Measurements from ENCODE around the gene DHRS7C.

DHRS7C gene

DNA sequence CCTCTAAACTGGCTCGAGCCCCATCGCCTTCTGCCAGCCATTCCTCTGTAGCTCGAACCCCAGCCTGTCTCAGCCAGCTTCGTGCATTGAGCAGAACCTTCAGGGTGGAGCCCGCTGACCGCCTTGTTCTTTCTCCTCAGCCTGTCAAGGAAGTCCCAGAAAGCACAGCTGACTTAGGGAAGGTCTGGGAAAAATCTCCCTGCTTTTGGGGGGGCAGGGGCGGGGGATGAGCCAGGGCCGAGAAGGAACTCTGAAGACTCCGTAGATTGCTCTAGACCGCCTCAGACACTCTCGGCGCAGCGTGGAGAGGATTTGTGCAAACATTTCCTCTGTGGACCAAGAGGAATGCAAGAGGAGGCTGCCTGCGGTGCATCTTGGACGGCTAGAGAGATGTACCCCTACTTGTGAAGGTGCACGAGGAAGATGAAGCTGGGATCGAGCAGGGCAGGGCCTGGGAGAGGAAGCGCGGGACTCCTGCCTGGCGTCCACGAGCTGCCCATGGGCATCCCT lies 34.3 kb upstream of the DHRS7C start, which contains the start of gene GLP2R (continued):
- TF ChIP-seq, protein P1, sequence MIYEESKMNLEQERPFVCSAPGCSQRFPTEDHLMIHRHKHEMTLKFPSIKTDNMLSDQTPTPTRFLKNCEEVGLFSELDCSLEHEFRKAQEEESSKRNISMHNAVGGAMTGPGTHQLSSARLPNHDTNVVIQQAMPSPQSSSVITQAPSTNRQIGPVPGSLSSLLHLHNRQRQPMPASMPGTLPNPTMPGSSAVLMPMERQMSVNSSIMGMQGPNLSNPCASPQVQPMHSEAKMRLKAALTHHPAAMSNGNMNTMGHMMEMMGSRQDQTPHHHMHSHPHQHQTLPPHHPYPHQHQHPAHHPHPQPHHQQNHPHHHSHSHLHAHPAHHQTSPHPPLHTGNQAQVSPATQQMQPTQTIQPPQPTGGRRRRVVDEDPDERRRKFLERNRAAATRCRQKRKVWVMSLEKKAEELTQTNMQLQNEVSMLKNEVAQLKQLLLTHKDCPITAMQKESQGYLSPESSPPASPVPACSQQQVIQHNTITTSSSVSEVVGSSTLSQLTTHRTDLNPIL (CRISPR knock-in tag; IDR thresholded peaks at IDR 0.05; ENCODE audit: low read depth): no peak
- no peak for TF ChIP-seq CSDC2 (CRISPR knock-in tag; IDR thresholded peaks at IDR 0.05)
- no peak for TF ChIP-seq RARB (CRISPR knock-in tag; IDR thresholded peaks at IDR 0.05)
- no peak for TF ChIP-seq ZC3H10 (CRISPR knock-in tag; IDR thresholded peaks at IDR 0.05)
- TF ChIP-seq, protein P2, sequence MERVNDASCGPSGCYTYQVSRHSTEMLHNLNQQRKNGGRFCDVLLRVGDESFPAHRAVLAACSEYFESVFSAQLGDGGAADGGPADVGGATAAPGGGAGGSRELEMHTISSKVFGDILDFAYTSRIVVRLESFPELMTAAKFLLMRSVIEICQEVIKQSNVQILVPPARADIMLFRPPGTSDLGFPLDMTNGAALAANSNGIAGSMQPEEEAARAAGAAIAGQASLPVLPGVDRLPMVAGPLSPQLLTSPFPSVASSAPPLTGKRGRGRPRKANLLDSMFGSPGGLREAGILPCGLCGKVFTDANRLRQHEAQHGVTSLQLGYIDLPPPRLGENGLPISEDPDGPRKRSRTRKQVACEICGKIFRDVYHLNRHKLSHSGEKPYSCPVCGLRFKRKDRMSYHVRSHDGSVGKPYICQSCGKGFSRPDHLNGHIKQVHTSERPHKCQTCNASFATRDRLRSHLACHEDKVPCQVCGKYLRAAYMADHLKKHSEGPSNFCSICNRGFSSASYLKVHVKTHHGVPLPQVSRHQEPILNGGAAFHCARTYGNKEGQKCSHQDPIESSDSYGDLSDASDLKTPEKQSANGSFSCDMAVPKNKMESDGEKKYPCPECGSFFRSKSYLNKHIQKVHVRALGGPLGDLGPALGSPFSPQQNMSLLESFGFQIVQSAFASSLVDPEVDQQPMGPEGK (CRISPR knock-in tag; IDR thresholded peaks at IDR 0.05; ENCODE audit: borderline replicate concordance): no peak

DNA sequence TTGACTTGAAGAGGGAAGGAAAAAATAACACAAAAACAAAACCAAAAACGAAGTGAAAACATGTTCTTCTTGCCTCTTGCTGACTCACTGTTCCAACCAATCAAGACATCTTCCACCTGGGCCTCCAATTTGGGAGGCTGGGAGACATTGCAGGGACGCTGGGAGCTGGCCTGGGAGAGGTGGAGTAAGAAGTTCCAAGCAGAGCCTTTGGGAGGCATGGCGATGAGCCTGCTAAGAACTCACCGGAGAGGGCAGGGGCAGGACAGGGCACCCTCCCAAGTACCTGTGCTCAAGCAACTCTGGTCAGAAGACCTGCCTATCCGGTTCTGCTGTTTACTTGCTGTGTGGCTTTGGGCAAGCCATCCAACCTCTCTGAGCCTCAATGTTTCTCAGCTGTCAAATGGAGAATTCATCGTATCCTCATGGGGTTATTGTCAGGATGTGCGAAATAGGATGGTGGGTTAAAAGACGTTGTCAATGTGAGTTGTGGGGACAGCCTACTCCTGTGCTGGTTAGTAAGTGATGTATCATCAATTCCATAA lies 33.5 kb upstream of the DHRS7C start:
- no peak for TF ChIP-seq ZNF565 (CRISPR knock-in tag; conservative IDR thresholded peaks at IDR 0.05; ENCODE audit: low read depth)
- no peak for ATAC-seq

DNA sequence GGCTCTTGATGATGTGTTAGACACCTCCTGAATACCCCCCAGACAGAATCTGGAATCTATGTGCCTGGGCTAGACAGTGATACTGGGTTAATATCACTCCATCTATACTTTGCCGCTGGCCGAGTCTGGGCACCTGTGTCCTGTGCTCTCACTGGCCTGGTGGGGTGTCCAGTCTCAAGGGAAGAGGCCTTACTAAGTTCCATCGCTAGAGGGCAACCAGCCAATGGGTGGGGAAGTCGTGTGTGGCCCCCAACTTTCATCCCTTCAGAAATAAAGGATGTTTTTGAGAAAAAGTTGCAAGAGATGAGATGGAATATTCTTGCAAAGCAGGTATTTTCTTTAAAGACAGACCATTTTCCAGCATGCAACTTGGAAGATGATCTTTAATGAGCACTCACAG lies 32.7 kb upstream of the DHRS7C start:
- ATAC-seq: no peak
- TF ChIP-seq ISL1 (CRISPR knock-in tag; IDR thresholded peaks at IDR 0.05) (no peak), ZC3H10 (CRISPR knock-in tag; IDR thresholded peaks at IDR 0.05) (no peak), OSR1 (CRISPR knock-in tag; IDR thresholded peaks at IDR 0.05) (no peak), ZFP30 (CRISPR knock-in tag; IDR thresholded peaks at IDR 0.05) (no peak), GLIS3 (CRISPR knock-in tag; IDR thresholded peaks at IDR 0.05) (no peak), ESRRG (CRISPR knock-in tag; IDR thresholded peaks at IDR 0.05) (no peak), ZNF70 (CRISPR knock-in tag; IDR thresholded peaks at IDR 0.05) (no peak), ARNTL (CRISPR knock-in tag; IDR thresholded peaks at IDR 0.05; ENCODE audit: borderline replicate concordance, low read depth) (no peak), TOX (CRISPR knock-in tag; IDR thresholded peaks at IDR 0.05; ENCODE audit: borderline replicate concordance) (no peak), RARB (CRISPR knock-in tag; IDR thresholded peaks at IDR 0.05) (no peak)
- TF ChIP-seq, protein P1 (CRISPR knock-in tag; IDR thresholded peaks at IDR 0.05; ENCODE audit: low read depth): no peak
- TF ChIP-seq, protein P3, sequence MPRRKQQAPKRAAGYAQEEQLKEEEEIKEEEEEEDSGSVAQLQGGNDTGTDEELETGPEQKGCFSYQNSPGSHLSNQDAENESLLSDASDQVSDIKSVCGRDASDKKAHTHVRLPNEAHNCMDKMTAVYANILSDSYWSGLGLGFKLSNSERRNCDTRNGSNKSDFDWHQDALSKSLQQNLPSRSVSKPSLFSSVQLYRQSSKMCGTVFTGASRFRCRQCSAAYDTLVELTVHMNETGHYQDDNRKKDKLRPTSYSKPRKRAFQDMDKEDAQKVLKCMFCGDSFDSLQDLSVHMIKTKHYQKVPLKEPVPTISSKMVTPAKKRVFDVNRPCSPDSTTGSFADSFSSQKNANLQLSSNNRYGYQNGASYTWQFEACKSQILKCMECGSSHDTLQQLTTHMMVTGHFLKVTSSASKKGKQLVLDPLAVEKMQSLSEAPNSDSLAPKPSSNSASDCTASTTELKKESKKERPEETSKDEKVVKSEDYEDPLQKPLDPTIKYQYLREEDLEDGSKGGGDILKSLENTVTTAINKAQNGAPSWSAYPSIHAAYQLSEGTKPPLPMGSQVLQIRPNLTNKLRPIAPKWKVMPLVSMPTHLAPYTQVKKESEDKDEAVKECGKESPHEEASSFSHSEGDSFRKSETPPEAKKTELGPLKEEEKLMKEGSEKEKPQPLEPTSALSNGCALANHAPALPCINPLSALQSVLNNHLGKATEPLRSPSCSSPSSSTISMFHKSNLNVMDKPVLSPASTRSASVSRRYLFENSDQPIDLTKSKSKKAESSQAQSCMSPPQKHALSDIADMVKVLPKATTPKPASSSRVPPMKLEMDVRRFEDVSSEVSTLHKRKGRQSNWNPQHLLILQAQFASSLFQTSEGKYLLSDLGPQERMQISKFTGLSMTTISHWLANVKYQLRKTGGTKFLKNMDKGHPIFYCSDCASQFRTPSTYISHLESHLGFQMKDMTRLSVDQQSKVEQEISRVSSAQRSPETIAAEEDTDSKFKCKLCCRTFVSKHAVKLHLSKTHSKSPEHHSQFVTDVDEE (CRISPR knock-in tag; IDR thresholded peaks at IDR 0.05): no peak
- TF ChIP-seq, protein P4, sequence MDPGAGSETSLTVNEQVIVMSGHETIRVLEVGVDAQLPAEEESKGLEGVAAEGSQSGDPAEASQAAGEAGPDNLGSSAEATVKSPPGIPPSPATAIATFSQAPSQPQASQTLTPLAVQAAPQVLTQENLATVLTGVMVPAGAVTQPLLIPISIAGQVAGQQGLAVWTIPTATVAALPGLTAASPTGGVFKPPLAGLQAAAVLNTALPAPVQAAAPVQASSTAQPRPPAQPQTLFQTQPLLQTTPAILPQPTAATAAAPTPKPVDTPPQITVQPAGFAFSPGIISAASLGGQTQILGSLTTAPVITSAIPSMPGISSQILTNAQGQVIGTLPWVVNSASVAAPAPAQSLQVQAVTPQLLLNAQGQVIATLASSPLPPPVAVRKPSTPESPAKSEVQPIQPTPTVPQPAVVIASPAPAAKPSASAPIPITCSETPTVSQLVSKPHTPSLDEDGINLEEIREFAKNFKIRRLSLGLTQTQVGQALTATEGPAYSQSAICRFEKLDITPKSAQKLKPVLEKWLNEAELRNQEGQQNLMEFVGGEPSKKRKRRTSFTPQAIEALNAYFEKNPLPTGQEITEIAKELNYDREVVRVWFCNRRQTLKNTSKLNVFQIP (CRISPR knock-in tag; IDR thresholded peaks at IDR 0.05; ENCODE audit: borderline replicate concordance, low read depth): no peak

DNA sequence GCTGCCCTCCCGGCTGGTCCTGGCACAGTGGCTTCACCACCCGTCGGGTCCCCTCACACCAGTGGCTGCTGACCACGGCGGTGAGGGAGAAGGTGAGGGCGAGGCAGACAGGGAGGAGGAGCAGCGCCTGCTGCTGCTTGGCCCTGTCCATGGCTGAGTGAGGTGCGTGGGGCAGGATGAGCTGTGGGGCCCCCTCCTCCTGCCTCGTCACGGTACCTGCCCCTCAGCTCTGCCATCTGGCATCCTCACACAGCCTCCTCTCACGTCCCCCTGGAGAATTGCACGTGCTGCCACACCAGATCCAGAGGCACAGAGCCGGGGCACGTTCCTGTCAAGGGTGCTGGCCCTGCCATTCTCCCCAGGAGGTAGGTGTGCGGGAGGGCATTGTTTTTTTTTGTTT lies 30.5 kb upstream of the DHRS7C start, which contains the start of gene GSG1L2:
TSS of gene GSG1L2 (minus strand) at position 159 of the 400 bp plus-strand sequence. CDS start at position 151, 8 bp downstream.
- ATAC-seq: no peak
- TF ChIP-seq ISL1 (CRISPR knock-in tag; IDR thresholded peaks at IDR 0.05) (no peak), ZC3H10 (CRISPR knock-in tag; IDR thresholded peaks at IDR 0.05) (no peak), ARNTL (CRISPR knock-in tag; IDR thresholded peaks at IDR 0.05; ENCODE audit: borderline replicate concordance, low read depth) (no peak), TCF4 (CRISPR knock-in tag; IDR thresholded peaks at IDR 0.05; ENCODE audit: borderline replicate concordance) (no peak), SNAI2 (CRISPR knock-in tag; IDR thresholded peaks at IDR 0.05) (no peak)
- TF ChIP-seq, protein P5, sequence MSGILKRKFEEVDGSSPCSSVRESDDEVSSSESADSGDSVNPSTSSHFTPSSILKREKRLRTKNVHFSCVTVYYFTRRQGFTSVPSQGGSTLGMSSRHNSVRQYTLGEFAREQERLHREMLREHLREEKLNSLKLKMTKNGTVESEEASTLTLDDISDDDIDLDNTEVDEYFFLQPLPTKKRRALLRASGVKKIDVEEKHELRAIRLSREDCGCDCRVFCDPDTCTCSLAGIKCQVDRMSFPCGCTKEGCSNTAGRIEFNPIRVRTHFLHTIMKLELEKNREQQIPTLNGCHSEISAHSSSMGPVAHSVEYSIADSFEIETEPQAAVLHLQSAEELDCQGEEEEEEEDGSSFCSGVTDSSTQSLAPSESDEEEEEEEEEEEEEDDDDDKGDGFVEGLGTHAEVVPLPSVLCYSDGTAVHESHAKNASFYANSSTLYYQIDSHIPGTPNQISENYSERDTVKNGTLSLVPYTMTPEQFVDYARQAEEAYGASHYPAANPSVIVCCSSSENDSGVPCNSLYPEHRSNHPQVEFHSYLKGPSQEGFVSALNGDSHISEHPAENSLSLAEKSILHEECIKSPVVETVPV (CRISPR knock-in tag; IDR thresholded peaks at IDR 0.05): no peak
- TF ChIP-seq, protein P1 (CRISPR knock-in tag; IDR thresholded peaks at IDR 0.05; ENCODE audit: low read depth): no peak
- TF ChIP-seq, protein P2 (CRISPR knock-in tag; IDR thresholded peaks at IDR 0.05; ENCODE audit: borderline replicate concordance): no peak

Measured in SK-N-SH treated with all-trans-retinoic acid at 6 μM for 48 hours (cell line).